Right ventricle myocardium superior (tissue), 1 donor: ENCODE measurements around the gene OR1D5. TPM values are rescaled to one million over a fixed set of nuclear protein-coding genes. Genes with fewer than 3 reads are reported as not detected.
"Not testable (repeated sequence)": the region's sequence is repeated elsewhere in the genome, so short reads cannot be mapped to it uniquely, and the experiment has no call there.

Source experiments
- ATAC-seq: fragments of 200-7000 bp; cut with Tn5 transposase; one replicate; pipeline ENCODE4 v1.9.1; 2020; ENCODE audit warnings: mild to moderate bottlenecking; ENCODE audit not compliant: poor library complexity
- DNase-seq: peaks from one replicate; pipeline ENCODE4 v3.0.0-alpha.2; 2020
- intact Hi-C: fragments of 100-400 bp; cut with DNase I; formaldehyde crosslinking; loops from one replicate; pipeline ENCODE4 v1.11.2; 2022
- total RNA-seq: library from RNA; stranded (reverse); fragmentation: NEBNext Ultra II Directional; extraction: Animal tissue kit (Norgen Biotek cat#: 25700); gene quantifications from one replicate; pipeline ENCODE4 v1.2.1, GENCODE V29; 2021
- donor health status: DM: no; HTN: yes; CAD: no; lungs with severe emphysema.

Gene OR1D5
- total RNA-seq, 1 donor from 2014 or later, result not detected

DNA sequence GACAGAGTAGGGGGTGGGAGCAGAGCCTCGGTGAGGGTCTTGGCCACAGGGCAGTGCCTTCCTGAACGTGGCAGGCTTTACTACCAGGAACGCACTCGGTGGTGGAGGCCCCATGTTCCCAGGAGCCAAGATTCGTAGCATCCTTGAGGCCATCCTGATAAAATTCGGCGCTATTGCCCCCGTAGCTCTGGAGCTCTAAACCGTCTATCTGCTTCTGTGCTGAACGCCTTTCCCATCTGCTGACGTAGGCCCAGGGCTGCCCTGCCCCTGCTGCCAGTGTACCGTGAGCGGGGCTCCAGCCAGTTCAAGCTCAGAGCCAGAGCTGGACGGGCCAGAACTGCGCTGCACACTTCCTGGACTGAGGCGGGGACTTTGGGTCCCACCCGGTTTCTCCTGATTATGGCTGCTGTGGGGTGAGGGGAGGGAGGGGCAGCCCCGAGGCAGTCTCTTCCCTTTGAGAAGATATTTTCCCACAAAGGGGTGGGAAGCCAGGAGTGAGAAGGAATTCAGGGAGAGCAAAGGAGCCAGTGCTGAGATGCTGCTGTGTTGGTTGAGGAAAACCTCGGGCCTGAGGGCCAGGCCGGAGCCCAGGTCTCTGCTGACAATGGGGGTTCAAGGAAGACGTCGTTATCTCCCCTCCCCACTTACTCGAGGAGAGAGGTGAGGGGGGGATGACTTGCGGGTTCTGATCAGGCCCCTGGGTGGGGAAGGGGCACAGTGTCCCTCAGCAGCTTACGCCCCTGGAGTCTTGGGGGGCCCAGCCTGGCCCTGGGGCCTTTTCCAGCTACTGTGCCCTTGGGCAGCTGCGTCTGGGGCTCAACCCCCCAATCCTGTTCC, 29.4 kb downstream of the OR1D5 start:
- intact Hi-C loops, result no loop called here
- DNase-seq (no peak), ATAC-seq (no peak)

DNA sequence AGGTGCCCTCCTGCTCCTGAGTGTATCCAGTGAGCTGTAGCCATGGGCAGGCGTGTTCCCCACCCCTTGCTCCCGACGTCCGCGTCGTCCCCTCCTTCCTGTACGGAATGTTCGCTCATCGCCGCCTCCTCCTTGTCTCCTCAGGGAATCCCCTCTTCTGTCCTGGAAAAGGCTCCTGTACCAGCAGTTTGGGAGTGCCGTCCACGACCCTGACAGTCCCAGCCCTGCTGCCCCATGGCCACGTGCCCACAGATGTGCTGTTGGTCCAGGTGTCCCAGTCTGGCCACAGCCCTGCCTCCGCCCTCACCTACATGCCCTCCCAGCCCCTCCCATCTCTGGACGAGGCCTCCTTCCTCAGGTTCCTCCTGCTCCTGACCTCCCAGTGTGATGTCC, 30.2 kb downstream of the OR1D5 start:
- ATAC-seq, result no peak
- intact Hi-C loops, result no loop called here
- no peak for DNase-seq

DNA sequence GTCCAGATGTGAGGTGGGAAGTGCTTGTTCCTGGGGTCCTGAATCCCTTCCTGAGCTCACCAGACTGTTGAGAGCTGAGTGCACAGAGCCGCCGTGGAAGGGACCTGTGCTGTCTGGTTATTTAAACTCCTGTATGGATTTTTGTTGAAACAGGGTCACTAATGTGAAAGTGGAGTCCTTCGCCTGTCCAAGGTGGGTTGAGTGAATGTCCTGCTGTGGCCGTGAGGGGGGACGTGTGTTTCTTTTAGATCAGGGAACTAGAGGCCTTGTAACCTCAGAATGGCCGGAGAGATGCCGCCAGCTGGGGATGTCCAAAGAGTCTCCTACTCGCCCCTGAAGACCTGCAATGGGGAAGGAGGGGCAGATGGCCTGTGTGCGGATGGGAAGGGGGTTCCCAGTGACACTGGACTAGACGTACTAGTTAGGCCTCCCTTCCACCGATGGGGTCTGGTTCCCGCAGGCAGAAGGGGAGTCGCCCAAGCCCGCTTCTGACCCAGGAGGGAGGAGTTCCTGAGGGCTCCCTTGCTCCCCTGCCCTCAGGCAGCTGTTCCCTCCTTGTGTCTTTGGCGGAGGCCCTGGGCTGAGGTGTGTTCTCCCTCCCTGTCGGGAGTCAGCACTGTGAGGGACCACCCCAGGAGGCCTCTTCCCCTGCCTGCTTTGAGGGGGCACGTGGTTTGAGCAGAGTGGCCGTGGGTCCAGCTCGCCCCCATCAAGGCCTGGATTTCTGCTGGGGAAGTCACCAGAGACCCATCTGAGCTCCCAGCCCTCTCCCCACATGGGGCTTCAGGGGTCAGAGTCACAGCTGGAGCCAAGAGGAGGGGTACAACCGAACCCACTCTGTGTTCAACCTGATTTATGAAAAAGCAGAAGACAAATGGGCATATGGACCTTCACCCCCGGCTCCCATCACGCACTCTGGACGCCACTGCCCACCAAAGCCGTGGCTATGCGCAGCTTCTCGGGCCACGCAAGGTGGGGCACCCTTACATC, 30.9 kb downstream of the OR1D5 start:
- ATAC-seq, result no peak
- intact Hi-C loops, result no loop called here
- DNase-seq, result no peak

DNA sequence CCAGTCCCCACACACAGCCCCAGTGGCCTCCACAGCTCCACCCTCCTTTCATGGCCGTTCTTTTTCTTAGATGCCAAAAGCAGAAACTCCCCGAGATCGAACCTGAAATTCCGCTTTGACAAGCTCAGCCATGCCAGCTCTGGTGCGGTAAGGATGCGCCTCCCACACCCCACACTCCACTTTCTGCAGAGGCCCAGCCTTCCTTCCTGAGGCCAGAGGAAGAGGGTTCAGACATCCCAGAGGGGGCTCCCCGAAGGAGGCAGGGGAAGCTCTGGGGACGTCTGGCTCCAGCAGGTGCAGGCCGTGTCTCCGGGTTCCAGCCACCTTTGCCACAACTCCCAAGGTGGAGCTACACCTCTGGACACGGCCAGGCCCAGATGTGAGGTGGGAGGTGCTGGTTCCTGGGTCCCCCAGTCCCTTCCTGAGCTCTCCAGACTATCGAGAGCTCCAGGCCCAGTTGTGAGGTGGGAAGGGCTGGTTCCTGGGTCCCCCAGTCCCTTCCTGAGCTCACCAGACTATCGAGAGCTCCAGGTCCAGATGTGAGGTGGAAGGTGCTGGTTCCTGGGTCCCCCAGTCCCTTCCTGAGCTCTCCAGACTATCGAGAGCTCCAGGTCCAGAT, 32.4 kb downstream of the OR1D5 start:
- ATAC-seq, intact Hi-C loops, DNase-seq: not testable (repeated sequence)

DNA sequence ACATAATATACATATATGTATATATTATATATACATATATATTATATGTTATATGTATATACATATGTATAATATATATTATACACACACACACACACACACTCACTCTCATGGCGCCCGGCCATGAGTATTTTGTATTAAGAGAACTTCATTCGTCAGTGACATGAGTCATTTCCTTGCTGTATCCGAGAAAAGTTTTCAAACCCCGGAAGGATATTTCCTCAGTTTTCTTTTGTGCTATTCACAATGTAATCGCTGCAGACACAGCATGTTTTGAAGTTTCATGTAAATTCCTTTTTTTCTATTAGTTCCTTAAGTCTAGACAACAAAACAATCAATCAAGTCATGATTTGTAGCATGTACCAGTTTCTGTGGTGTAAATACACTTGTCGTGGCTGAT, 33.3 kb downstream of the OR1D5 start:
- intact Hi-C loops, result no loop called here
- no peak for ATAC-seq
- no peak for DNase-seq

DNA sequence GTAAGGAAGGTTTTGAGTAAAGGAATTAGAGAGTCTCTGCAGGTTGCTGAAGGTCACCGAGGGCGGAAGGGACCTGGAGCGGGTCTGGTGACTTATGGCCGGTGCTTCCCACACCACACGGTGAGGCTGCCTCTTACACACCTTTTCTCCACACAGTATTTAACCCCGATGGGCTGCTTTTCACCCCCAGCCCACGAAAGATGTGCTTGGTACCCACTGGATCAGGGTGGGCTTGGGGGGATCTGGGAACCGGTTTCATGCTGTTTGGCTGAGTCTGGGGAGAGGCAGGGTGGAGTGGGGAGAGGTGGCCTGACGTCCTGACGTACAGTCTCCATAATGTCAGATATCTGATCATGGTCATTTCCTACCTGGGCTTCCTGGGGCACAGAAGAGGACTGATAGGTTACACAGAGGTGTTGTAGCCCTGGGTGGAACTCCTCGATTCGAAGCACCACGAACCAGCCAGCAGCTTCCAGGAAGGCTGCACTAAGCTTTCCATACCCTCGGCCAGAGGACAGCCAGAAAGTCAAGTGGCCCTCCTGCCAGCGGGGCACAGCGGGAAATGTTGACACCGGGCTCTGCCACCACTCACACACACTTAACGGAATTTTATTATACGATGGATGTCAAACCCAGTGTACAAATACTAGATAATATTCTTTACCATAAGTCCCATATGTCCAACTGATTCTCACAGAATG, 34.0 kb downstream of the OR1D5 start:
- ATAC-seq (peak; percentile 88), DNase-seq (peak; percentile 76)
- intact Hi-C loops, result no loop called here

DNA sequence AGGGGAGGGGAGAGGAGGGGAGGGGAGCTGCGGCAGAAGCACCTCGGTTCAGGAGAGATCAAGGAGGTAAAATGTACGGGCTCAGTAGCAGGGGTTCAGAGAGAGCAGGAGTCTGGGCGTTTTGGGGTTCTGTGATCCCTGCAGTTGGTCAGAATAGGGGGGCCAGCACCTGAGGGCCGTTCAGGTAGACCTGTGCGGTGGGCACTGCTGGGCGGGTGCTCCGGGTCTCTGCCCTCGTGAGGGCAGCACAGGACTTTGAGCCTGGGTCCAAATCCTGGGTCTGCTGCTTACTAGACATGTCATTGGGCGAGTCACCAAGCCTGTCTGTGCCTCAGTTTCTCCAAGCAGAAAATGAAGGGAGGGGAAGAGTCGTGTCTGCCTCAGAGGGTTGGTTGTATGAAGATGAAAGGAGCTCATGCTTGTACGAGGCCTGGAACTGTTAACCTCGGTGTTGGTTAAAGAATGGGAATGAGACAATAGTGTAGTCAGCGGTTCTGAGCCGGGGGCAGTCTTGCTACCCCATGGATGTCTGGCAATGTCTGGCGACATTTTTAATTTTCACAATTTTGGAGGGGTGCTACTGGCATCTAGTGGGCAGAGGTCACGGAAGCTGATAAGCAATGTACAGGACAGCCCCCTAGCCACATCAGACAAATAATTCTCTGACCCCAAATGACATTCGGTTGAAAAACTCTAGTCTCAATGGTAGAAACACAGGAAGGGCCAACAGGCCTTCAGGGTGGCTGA, 35.4 kb downstream of the OR1D5 start:
- ATAC-seq, result no peak
- intact Hi-C loops, result no loop called here

DNA sequence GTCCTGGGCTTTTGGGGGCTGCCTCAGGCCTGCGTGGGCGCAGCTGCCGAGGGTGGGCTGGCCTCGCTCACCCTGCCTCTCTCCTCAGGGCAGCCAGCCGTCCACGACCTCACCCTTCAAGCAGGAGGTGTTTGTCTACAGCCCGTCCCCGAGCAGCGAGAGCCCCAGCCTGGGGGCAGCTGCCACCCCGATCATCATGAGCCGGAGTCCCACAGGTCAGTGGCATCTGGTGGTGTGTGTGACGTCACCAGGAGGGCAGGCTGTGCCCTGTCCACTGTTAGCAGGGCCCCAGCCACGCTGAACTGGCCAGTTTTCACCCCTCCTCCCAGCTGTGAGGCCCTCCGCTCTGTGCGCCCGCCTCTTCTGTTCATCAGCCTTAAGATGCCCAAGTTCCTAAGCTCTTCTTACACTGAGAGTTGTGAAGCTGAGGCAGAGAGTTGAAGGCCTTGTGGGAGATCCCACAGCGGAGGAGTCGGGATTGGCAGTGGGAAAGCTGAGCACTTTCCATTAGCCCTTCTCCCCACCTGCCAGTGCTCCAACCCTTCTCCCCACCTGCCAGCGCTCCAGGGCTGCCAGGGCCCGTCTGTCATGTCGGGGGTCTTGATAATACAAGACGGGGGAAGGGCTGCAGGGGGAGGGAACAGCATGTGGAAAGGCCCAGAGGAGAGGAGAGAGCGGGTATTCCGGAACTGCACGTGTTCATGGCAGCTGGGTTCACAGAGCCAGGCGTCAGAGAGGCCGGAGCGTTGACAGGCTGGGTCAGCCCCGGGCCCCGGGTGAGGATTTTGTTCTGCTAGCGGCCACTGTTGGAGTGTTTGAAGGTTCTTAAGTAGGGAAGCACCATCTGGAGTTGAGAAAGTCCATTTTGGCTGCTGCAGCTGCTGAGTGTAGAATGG, 36.3 kb downstream of the OR1D5 start:
- intact Hi-C loops, result no loop called here
- peak; percentile 26 for ATAC-seq

More for the DNA sequence above, 35.4 kb downstream of the OR1D5 start:
- DNase-seq, result no peak

DNA sequence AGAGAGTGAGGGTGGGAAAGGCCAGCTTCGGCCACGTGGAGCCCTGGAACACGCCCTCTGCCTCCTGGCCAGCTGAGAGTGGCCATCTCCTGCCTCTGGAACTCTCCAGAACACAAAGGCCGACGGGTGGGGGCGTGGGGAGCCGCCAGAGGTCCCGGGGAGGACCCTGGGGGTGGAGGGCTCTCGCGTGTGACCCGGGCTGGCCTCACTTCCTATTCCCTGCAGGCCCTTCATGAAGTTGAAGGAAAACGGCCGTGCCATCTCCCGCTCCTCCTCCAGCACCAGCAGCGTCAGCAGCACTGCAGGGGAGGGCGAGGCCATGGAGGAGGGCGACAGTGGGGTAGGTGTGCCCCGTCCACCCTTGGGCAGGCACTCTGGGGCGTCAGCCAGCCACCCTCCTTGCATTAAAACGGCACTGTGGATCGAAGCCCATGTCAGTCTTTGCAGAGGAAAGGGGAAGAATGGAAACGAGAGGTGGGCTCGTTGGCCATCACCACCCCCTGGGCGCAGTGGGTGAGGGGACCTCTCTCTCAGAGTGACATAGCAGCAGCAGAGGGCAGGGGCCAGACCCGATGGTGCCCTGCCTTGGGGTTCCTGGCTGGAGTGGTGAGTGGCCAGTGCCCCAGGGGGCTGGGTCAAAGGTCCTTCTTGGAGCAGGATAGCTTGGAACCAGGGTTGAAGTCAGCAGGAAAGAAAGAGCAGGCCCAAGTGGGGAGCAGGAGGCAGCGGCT, 37.1 kb downstream of the OR1D5 start:
- no peak for DNase-seq
- no peak for ATAC-seq
- intact Hi-C loops, result no loop called here

More for the DNA sequence above, 36.3 kb downstream of the OR1D5 start:
- no peak for DNase-seq

DNA sequence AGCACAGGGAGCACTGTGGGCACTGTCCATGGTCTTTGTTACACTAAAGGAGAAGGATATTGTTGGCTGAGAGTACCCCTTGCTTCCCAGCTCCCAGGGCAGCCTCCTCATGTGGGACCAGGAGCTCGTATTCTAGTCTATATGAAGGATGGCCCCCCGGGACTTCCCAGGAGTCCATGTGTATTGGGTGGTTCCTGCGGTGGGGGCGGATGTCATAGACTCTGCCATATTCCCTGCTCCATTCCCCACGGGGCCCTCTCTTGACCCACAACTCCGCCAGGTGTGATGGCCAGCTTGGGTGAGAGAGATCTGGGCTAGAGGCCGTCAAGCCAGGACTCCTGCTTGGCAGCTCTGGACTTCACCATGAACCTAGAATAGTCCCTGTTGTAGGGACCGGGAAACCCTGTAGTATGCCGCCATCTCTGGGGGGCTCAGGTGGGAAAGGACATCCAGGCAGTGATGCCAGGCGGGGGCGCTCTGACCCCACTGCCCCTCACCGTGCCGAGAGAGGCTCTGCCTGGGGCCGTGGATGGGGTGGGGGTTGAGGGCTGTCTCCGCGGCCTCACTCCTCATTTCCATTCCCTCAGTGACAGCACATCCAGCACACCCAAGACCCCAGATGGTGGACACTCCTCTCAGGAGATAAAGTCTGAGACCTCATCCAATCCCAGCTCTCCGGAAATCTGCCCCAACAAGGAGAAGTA, 37.8 kb downstream of the OR1D5 start:
- intact Hi-C loops, result no loop called here
- DNase-seq, result no peak
- no peak for ATAC-seq

DNA sequence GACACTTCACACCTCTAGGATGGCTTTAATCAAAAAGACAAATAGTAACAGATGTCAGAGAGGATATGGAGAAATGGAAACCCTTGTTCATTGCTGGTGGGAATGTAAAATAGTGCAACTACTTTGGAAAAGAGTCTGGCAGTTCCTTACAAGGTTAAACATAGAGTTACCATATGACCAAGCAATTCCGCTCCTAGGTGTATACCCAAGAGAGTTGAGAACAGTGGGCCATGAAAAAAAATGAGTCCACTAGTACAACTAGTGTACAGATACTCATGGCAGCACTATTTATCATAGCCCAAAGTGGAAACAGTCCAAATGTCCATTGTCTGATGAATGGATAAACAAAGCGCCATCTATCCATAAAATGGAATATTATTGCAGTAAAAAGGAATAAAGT, 39.1 kb downstream of the OR1D5 start:
- DNase-seq (no peak), ATAC-seq (no peak)
- intact Hi-C loops, result no loop called here

DNA sequence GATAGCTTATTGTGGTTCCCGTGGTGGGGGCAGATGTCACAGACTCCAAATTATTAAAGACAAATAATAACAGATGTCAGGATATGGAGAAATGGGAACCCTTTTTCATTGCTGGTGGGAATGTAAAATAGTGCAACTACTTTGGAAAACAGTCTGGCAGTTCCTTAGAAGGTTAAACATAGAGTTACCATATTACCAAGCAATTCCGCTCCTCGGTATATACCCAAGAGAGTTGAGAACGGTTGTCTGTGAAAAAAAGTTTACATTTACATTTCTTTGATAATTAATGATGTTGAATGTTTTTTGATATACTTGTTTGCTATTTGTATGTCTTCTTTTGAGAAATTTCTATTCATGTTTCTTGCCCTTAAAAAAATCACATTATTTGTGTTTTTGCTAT, 41.2 kb downstream of the OR1D5 start:
- ATAC-seq (no peak), DNase-seq (no peak)
- intact Hi-C loops, result no loop called here

DNA sequence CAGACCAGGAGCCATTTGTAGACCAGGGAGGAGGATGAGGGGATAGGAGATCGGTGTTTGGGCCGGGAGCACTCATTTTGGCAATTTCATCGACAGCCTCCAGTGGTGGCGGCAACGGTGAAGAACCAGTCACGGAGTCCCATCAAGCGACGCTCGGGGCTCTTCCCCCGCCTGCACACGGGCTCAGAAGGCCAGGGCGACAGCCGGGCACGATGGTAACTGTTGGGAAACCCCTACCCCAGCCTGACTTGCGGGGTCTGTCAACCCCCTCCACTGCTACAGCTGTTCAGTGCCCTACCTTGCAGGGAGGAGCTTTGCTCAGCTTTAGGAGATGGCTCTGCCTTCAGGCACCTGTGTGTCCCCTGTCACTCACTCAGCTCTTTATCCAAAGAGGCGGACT, 43.0 kb downstream of the OR1D5 start:
- ATAC-seq, result no peak
- intact Hi-C loops, result no loop called here
- DNase-seq, result no peak

DNA sequence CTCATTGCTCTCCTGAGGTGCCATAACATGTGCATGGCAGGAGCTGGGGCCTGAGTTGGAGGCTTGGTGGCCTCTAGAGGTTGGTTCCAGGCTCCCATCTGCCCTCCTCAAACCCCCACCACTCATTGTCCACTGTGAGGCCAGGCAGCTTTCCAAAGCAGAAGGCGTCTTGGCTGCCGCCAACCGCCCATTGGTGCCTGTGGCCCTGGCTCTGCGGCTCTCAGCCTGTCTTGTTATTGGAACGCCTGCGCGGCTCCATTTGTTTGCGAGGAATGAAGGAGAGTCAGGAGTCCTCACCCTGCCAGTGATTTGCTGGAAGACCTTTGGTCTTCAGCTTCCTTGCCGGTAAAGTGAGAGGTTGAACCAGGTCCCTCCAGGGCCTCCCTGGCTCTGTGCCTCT, 43.6 kb downstream of the OR1D5 start:
- intact Hi-C loops, result no loop called here
- ATAC-seq, result no peak
- no peak for DNase-seq

DNA sequence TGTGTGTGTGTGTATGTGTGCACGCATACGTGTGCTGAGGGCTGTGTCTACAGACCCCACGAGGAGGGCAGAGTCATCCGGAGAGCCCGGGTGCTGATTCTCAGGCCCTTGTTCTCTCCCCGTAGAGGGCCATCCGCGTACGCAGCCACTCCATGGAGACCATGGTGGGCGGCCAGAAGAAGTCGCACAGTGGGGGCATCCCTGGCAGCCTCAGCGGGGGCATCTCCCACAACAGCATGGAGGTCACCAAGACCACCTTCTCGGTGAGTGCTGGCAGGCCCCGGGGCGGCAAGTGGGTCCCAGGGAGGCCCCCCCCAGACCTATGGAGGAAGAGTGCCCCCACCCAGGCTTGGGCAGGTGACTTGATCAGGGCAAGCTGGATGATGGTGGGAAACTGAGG, 45.5 kb downstream of the OR1D5 start:
- DNase-seq (no peak), ATAC-seq (no peak)
- intact Hi-C loops, result no loop called here

DNA sequence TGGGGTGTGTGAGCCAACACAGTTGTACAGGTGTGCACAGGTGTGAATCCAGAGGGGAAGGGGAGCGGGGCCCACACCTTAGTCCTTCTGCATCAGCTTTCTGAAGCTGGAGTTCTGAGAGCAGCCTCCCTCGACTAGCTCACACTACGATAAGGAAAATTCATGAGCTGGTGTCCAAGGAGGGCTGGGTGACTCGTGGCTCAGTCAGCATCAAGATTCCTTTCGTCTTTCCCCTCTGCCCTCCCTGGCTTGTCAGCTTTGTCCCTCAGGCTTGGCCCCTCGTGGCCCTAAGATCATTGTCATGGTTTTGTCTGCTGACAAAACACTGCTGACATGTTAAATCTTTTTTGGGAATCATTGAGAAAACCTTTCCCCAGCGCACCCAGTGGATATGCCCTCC, 47.5 kb downstream of the OR1D5 start:
- ATAC-seq (no peak), DNase-seq (no peak)
- intact Hi-C loops, result no loop called here
